H1 (cell line): ENCODE data around the gene S1PR3.

ENCODE experiments used
- CTCF ChIP-seq, 3 experiments: IDR thresholded peaks; 1 replicate in 2 of 3; 2 replicates in 1 of 3; pipeline versions ENCODE4 v1.5.1 to v1.6.1; 2011; ENCODE audit warnings: low read length in 3 of 3, mild to moderate bottlenecking in 3 of 3, inconsistent platforms in 2 of 3, low read depth in 1 of 3, moderate library complexity in 1 of 3; ENCODE audit not compliant: insufficient read depth in 1 of 3; ENCODE audit errors: control extremely low read depth in 1 of 3
- EZH2 ChIP-seq: fragments of 200-600 bp; sonication (generic); IDR thresholded peaks from 2 replicates; pipeline ENCODE4 v1.7.1; 2012; ENCODE audit warnings: low read depth, mild to moderate bottlenecking, moderate library complexity, low read length, inconsistent platforms; ENCODE audit not compliant: severe bottlenecking

GRCh38 chr9:88979791-88980190 is 11.5 kb upstream of the S1PR3 start:
- TF ChIP-seq EZH2 (no peak), CTCF (IDR thresholded peaks at IDR 0.05; ENCODE audit: control extremely low read depth in 1 of 3, insufficient read depth in 1 of 3, low read depth in 1 of 3, low read length in 3 of 3) (no peak)
